Testis (tissue), 3 donors: Measurements from ENCODE around the gene INPP5K. TPM values are rescaled to one million over a fixed set of nuclear protein-coding genes. Genes with fewer than 3 reads are reported as not detected.

Source experiments
- DNase-seq: peaks from one replicate; pipeline ENCODE4 v3.0.0-alpha.2; 2019
- H3K27ac ChIP-seq, 2 donors: fragments of 200-600 bp; sonication (generic); one replicate each; pipeline ENCODE4 v1.5.1; 2019
- H3K27me3 ChIP-seq: fragments of 200-600 bp; sonication (generic); one replicate; pipeline ENCODE4 v1.5.1; 2019
- H3K36me3 ChIP-seq: fragments of 200-600 bp; sonication (generic); one replicate; pipeline ENCODE4 v1.5.1; 2017; ENCODE audit warnings: low read depth; ENCODE audit errors: missing control alignments
- H3K4me1 ChIP-seq: fragments of 200-600 bp; sonication (generic); one replicate; pipeline ENCODE4 v1.5.1; 2019
- H3K4me3 ChIP-seq, 2 donors: fragments of 200-600 bp; sonication (generic); one replicate each; pipeline ENCODE4 v1.5.1; 2017 to 2019
- H3K9me3 ChIP-seq: fragments of 200-600 bp; sonication (generic); one replicate; pipeline ENCODE4 v1.5.1; 2017
- CTCF ChIP-seq, 3 experiments: fragments of 450-650 bp in 2 of 3; fragments of 200-600 bp in 1 of 3; sonication (generic) in 1 of 3; IDR thresholded peaks; one replicate each; pipeline ENCODE4 v1.5.1; 2016 to 2019; ENCODE audit warnings: antibody characterized with exemption in 3 of 3, mild to moderate bottlenecking in 2 of 3, moderate library complexity in 1 of 3
- POLR2A ChIP-seq: fragments of 450-650 bp; IDR thresholded peaks from one replicate; pipeline ENCODE4 v1.6.1; 2017; ENCODE audit warnings: antibody characterized with exemption, mild to moderate bottlenecking, moderate library complexity
- WGBS, 2 donors: methylation state at CpG; one replicate each; pipeline ENCODE4 v1.1.5; 2018; 5-methylcytosine and 5-hydroxymethylcytosine counted together
- intact Hi-C: fragments of 100-400 bp; cut with DNase I; formaldehyde crosslinking; loops from one replicate; pipeline ENCODE4 v1.15.1; 2023; ENCODE audit warnings: low total_unique reads
- polyA plus RNA-seq: library from polyadenylated mRNA; stranded (reverse); fragments of 350-450 nt; fragmentation: Illumina TruSeq; extraction: RNeasy Lipid Tissue Mini Kit (QIAGEN cat#74804); gene quantifications from one replicate; pipeline ENCODE4 v1.2.3, GENCODE V29; 2014; ENCODE audit warnings: low read depth, low replicate concordance; ENCODE audit not compliant: insufficient read depth
- total RNA-seq, 2 donors: library from RNA; depleted of rRNA; stranded (reverse); fragments of >200 nt; gene quantifications; one replicate each; pipeline ENCODE4 v1.2.3, GENCODE V29; 2016

INPP5K gene
- total and polyA plus RNA-seq, 3 donors from 2014 or later = 81.2 to 87.8 (median 83.4) TPM

DNA sequence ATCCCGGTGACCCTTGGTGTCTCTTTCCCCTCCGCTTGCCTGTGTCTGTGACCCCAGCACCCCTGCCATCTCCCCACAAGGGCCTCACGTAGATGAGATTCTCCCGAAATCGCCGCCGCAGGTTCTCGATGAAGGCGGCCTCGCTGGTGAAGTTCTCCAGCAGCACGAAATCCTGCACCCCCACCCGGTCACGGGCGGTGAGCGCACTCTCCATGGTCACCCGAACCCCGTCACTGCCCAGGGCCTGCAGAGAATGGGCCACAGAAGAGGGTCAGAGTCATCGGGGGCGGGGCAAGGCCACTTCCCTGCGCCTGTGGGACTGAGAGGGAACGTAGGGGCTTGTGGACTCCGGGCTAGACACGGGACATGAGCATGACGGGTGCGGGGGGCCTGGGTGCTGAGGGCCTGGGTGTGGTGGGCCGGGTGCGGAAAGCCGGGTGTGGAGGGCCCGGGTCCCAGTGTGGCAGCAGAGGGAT, 32.3 kb downstream of the INPP5K start:
- Histone ChIP-seq H3K4me3 (no peak overlapping the region), H3K4me1 (peaks cover 37% of the 10 kb centered on the region), H3K9me3 (no peaks in the 10 kb centered on the region), H3K27me3 (no peaks in the 10 kb centered on the region), H3K36me3 (no peaks in the 10 kb centered on the region), H3K27ac (peak overlapping the region in 1 of 2 donors; percentile 93)
- TF ChIP-seq POLR2A = no peak
- no peak for TF ChIP-seq CTCF (IDR thresholded peaks at IDR 0.05)
- intact Hi-C loops = no loop called here
- DNase-seq = no peak
- 90 to 94% methylated on average over 27 to 29 of the region's 29 CpGs for WGBS, 2 donors

- intact Hi-C loops = no loop called here
- Histone ChIP-seq H3K9me3 (no peaks in the 10 kb centered on the region), H3K4me3 (no peak overlapping the region), H3K27me3 (no peaks in the 10 kb centered on the region), H3K36me3 (no peaks in the 10 kb centered on the region), H3K4me1 (peaks cover 29% of the 10 kb centered on the region), H3K27ac (no peak overlapping the region)
- DNase-seq = no peak
- WGBS, 2 donors = 81 to 86% methylated on average over 14 to 19 of the region's 20 CpGs
- TF ChIP-seq POLR2A (no peak), CTCF (IDR thresholded peaks at IDR 0.05) (no peak)
These were observed 33.7 kb downstream of the INPP5K start for GRCh38 chr17:1482680-1483079.

DNA sequence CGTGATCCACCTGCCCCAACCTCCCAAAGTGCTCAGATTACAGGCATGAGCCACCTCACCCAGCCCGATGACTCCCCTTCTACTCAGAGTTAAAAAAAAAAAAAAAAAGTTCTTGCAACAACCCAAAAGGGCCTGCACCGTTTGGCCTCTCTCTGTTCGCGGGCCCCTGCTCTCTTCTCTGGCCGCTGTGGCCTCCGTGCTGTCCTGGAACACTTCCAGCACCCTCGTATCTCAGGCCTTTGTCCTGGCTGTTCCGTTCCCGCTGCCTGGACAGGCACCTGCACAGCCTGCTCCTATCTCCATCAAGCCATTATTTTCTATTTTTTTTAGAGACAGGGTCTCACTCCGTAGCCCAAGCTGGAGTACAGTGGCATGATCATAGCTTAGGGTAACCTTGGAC, 34.7 kb downstream of the INPP5K start:
- 46 to 73% methylated on average over 11 of the region's 11 CpGs for WGBS, 2 donors
- Histone ChIP-seq H3K27ac (no peak overlapping the region), H3K9me3 (no peaks in the 10 kb centered on the region), H3K4me1 (peaks cover 20% of the 10 kb centered on the region), H3K36me3 (no peaks in the 10 kb centered on the region), H3K27me3 (no peaks in the 10 kb centered on the region), H3K4me3 (no peak overlapping the region)
- TF ChIP-seq CTCF (IDR thresholded peaks at IDR 0.05) = no peak
- intact Hi-C loops = no loop called here
- peak; percentile 45 for DNase-seq

DNA sequence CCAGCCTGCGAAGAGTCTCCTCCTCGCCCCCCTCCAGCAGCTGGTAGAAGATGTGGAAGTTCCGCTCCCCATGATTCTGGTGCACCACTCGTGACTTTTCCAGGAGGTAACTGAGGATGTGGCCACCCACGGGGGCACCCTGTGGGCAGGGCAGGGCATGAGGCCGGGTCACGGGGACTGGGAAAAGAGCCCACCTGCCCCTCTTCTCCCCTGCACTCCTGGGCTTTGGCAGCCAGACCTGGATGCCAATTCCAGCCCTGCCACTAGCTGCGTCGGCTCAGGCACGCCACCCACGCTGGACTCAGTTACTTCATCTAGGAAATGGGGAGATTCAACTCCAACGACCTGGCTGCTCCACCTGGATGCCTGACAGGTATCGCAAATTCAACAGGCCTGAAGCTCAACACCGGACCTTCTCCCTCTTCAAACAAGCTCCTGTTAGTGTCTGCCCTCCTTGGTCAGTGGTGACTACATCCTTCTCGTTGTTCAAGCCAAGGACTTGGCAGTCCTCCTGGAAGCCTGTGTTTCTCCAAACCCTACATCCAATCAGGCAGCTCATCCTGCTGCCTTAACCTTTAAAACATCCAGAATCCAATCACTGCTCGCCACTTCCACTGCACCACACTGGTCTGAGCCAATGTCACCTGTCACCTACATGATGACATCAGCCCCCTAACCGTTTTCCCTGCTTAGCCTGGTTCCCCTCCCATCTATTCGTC, 35.5 kb downstream of the INPP5K start:
- DNase-seq = no peak
- TF ChIP-seq CTCF (IDR thresholded peaks at IDR 0.05) = no peak
- no peak for TF ChIP-seq POLR2A
- H3K4me3 ChIP-seq = no peak overlapping the region
- peaks cover 12% of the 10 kb centered on the region for H3K4me1 ChIP-seq
- no peaks in the 10 kb centered on the region for H3K9me3 ChIP-seq
- H3K36me3 ChIP-seq = no peaks in the 10 kb centered on the region
- no peaks in the 10 kb centered on the region for H3K27me3 ChIP-seq
- intact Hi-C loops = no loop called here
- no peak overlapping the region for H3K27ac ChIP-seq
- WGBS, 2 donors = 80 to 84% methylated on average over 7 to 18 of the region's 18 CpGs

DNA sequence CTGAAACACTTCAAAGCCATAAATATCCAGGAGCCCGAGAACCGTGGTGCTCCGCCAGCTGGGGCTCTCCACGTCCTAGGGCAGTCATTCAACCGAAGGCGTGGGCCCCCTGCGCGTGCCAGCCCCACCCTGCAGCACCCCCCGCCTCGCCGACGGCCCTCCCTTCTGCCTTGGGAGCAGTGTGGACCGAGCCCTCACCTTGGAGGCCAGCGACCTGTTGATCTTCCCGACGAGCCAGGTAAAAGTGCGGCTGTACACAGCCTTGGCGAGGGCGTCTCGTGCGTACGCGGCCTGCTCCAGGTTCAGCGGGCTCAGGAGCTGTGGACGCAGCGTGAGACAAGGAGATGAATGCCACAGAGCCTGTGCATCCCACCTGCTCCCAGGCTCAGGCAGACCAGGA, 38.0 kb downstream of the INPP5K start:
- DNase-seq = no peak
- Histone ChIP-seq H3K4me3 (no peak overlapping the region), H3K4me1 (peaks cover 4% of the 10 kb centered on the region), H3K36me3 (no peaks in the 10 kb centered on the region), H3K27ac (no peak overlapping the region), H3K27me3 (no peaks in the 10 kb centered on the region), H3K9me3 (no peaks in the 10 kb centered on the region)
- WGBS, 2 donors = 92 to 97% methylated on average over 17 to 26 of the region's 26 CpGs
- intact Hi-C loops = no loop called here
- TF ChIP-seq POLR2A = no peak
